Stimulated activated CD4-positive, alpha-beta T cell treated with anti-CD3 and anti-CD28 coated beads, Interleukin-12 subunit alpha, Interleukin-12 subunit beta, amount 100 ng/mL, for 48 hours (primary cell): ENCODE data around the gene MVK.

ENCODE experiments used
- DNase-seq, 3 donors: peaks; one replicate each; pipeline ENCODE4 v3.0.0-alpha.2; 2020; ENCODE audit warnings: low read depth in 2 of 3, low spot score in 1 of 3

MVK gene

GRCh38 chr12:109544955-109545531 lies 28.6 kb upstream of the MVK start:
- no peak for DNase-seq

- no peak for DNase-seq
Observed at GRCh38 chr12:109545826-109546225, 27.8 kb upstream of the MVK start.

GRCh38 chr12:109547286-109547685 lies 26.3 kb upstream of the MVK start:
- no peak for DNase-seq

GRCh38 chr12:109548258-109548657 lies 25.3 kb upstream of the MVK start:
- no peak for DNase-seq

GRCh38 chr12:109549613-109550270 lies 23.9 kb upstream of the MVK start:
- DNase-seq = no peak

GRCh38 chr12:109550281-109550680 lies 23.3 kb upstream of the MVK start:
- DNase-seq = no peak

- no peak for DNase-seq
Observed at GRCh38 chr12:109551108-109551507, 22.5 kb upstream of the MVK start.

GRCh38 chr12:109552971-109553370 lies 20.6 kb upstream of the MVK start:
- DNase-seq = no peak

- no peak for DNase-seq
Observed at GRCh38 chr12:109553483-109553882, 20.1 kb upstream of the MVK start.

- no peak for DNase-seq
Observed at GRCh38 chr12:109553906-109554500, 19.6 kb upstream of the MVK start.

GRCh38 chr12:109554761-109555160 lies 18.8 kb upstream of the MVK start:
- DNase-seq = no peak

- DNase-seq = no peak
Observed at GRCh38 chr12:109555431-109556315, 17.9 kb upstream of the MVK start.

GRCh38 chr12:109557200-109557599 lies 16.4 kb upstream of the MVK start:
- no peak for DNase-seq

- no peak for DNase-seq
Observed at GRCh38 chr12:109557805-109558204, 15.8 kb upstream of the MVK start.

- DNase-seq = no peak
Observed at GRCh38 chr12:109558374-109559199, 15.0 kb upstream of the MVK start.

- no peak for DNase-seq
Observed at GRCh38 chr12:109559200-109559505, 14.4 kb upstream of the MVK start.

GRCh38 chr12:109559601-109560000 lies 14.0 kb upstream of the MVK start:
- DNase-seq = no peak

- no peak for DNase-seq
Observed at GRCh38 chr12:109560867-109561710, 12.5 kb upstream of the MVK start.

- DNase-seq = no peak
Observed at GRCh38 chr12:109561711-109562030, 11.9 kb upstream of the MVK start.

GRCh38 chr12:109562871-109563270 lies 10.7 kb upstream of the MVK start:
- no peak for DNase-seq
